Measurements from ENCODE around the gene DNAJB6.

The DNAJB6 gene

DNA sequence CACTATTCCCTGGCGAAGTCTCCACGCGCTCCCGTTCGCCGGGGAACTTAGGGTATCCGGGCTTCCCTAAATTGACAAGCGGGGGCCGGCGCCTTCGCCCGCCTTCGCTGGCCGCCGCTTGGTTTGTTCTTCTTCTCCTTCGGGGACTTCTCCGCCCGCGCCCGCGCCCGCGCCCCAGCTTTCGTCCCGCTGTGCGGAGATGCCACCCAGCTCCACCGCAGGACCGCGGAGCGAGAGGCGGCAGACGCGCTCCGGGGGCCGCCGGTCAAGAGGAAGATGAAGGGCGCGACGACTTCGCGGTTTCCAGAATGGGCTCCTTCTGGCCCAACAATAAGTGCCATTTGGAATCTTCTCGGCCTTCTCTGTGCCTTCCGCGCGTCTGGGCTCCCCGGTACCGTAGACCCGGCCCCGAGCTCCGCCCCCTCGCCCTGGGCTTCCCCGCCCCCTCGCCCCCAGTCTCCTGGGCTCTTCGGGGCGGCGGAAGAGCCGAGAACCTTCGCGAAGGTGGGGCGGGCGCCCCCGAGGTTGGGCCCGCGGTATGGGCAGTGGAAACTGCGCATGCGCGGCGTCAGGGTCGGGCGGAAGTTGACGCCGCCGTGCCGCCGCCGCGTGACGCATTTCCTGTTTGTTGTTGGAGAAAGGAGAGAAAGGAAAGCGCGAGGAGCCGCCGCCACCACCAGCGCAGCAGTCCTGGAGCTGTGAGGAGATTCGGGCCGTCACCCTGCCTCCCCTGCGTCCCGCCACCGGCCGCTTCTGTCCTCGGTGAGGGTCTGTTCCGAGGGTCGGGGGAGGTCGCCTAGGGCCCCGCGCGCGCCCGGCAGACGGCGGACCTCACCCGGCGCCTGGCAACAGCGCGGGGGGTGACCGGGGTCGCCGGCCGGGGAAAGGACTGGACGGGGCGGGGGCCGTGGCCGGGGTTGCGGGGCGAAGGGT, at the start of gene DNAJB6:
Gene DNAJB6 (plus strand): TSS at position 622 of the 933 bp plus-strand sequence. CDS start 21,569 bp downstream, outside the sequence.
- DNase-seq = peak; percentile 98

DNA sequence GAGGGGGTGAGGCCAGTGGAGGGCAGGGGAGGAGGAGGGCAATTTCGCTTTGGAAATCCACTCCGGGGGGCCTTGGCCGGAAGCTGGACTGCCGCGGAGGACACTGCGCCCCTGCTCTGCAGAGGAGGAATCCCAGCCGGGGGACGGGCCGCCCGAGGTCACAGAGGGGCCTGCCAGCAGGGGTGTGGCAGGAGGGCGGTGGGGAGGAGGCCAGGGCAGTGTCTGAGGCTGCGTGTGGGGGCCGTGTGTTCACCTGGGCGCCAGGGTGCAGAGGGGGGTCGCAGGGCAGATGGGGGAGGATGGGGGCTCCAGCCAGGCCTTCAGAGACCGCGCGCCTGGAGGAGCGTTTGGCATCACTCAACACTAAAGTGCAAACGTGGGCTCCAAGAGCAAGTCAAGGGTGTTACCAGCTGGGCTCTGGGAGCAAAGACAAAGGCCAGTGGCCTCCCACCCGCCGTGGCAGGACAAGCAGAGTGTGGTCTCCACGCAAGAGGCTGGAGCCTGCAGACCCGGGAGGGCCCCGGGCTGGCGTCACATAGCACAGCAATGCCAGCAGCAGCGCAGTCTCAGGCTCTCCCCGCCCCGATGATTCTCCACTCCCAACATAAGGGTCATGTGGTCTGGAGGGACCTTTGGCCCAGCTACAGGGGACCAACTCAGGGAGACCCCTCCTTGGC, 45.3 kb upstream of the DNAJB6 start:
- no peak for DNase-seq

DNA sequence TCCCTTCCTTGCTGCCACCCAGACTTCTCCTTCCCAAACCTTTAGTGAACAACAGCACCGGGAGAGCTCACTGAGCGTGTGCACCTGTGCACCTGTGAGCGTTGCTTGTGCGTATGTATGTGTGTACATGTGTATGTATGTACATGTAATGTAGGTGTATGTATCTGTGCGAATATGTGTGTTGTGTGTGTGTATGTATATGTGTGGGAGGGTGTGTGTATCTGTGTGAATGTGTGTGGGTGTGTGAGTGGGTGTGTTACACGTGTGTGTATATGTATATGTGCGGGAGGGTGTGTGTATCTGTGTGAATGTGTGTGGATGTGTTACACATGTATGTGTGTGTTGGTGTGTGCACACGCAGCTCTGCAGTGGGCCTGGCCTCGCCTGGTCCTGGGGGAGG, 44.5 kb upstream of the DNAJB6 start:
- DNase-seq = no peak

DNA sequence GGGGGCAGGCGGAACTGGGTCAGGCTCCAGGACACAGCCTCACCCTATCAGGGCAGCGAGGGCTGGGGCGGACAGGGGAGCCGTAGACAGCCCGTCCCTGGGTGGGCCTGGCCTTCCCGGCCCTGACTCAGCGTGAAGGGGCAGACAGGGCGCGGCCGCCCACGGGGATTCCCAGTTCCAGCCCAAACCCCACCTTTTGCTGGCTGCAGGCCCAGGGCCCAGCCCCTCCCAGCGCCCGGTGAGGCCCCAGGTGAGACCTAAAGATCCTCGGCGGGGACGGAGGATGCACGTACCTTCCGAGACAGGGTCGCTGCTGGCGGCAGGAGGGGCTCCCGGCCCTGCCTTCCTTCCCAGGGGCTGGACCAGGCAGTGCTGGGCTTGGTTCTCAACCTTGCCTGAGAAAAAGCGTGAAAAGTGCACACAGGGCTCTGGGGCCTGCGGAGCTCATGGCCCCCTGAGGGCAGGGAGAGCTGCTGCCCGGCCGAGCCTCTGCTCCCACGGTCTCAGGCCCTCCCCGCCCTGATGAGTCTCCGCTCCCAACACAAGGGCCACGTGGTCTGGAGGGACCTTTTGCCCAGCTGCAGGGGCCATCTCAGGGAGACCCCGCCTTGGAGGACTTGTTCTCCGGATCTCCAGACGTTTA, 43.9 kb upstream of the DNAJB6 start:
- DNase-seq = no peak

DNA sequence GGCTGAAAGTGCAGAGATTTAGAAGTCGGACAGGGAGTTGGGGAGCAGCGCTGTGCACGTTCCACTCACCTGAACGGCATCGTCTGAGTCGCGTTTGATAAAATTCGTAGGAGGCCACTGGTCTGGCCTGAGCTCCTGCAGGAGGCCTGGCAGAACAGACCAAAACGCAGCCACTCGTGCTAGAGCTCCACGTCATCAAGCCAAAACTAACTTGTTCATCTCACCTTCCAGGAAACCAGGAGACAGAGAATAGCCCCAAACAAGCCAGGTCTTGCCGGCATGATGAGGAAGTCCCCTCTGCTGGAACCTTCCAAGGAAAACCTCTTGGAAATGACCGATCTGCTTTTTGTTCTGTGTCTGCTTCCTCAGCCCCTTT, 43.4 kb upstream of the DNAJB6 start:
- DNase-seq = no peak

DNA sequence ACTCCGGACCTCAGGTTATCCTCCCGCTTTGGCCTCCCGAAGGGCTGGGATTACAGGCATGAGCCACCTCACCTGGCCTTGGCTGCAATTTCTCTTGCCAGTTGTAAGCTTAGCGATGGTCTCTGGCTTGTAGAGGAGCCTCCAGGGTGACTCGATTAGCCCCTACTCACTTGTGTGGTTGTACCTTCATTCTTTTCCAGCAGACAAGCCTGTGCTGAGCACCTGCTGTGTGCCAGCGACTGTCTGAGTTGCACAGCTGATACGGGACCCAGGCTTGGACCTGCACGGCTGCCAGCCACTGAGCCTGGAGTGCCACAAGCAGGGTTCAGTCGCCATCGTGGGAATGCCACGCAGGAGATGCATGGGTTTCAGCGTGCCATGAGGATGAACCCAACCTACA, 42.0 kb upstream of the DNAJB6 start:
- no peak for DNase-seq

DNA sequence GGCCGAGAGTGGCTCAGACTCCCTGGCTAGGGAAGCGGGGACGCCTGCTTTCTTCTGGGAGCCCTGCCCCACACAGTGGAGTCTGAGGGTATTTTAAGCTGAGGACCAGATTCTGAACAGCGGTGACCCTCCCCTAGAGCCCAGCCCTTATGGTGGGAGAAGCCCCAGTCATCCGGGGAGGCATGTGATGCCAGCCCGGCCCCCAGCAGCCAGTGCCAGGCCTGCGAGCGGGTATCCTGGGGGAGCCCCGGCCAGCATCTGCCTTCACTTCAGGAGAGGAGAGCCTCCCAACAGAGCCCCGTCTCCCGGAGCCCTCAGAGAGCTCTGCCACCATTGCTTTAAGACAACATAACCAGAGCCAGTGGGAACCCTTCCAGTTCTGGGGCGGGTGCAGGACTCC, 41.5 kb upstream of the DNAJB6 start:
- DNase-seq = no peak

DNA sequence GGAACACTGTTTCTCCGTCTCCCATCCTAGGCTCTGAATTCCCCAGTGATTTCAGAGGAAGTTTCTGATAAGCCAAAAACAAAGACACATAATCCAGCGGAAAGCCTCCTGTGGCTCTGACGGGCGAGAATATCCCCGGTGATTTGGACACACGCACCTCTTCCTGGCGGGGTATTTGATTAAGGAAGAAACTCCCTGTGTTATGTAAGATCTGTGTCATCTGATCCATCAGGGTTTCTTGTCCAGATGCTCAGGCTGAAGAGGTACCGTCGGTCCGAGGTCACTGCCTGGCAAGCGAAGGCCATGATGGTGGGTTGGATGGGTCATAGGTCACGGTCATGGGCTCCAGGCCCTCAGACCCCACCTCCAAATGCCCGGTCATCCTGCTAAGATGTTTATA, 39.6 kb upstream of the DNAJB6 start:
- no peak for DNase-seq

DNA sequence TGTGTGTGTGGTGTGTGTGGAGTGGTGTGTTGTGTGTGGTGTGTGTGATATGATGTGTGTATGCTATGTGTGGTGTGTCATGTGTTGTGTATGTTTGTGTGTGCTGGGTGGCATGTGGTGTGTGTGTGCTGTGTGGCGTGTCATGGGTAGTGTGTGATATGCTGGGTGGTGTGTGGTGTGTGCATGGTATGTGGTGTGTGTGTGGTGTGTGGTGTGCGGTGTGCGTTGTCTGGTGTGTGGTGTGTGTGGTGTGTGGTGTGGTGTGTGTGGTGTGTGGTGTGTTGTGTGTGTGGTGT, 37.5 kb upstream of the DNAJB6 start:
- no peak for DNase-seq

DNA sequence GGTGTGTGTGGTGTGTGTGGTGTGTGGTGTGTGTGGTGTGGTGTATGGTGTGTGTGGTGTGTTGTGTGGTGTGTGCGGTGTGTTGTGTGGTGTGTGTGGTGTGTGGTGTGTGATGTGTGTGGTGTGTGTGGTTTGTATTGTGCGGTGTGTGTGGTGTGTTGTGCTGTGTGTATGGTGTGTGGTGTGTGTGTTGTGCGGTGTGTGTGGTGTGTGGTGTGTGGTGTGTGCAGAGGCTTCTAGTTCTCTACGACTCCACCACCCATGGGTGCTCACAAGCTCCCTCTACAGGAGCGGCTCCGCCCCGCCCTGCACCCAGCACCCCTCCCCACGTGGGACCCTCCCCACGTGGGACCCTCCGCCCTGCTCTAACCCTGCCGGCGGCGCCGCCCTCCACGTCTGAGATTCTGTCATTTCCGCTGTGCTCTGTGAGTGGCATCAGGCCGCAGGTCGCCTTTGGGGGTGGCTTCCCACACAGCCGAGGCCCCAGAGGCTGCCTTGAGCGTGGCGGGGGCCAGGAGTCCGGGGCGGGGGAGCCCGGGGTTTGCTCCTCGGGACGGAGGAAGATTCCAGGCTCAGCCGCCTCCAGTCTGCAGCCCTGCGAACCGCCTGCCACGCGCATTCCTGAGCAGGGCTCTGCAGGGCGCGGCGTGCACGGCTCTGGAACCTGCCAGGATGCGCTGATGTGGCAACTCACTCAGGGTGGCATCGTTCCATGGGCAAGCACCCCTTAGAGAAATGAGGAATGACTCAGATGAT, 37.0 kb upstream of the DNAJB6 start:
- DNase-seq = peak; percentile 40

DNA sequence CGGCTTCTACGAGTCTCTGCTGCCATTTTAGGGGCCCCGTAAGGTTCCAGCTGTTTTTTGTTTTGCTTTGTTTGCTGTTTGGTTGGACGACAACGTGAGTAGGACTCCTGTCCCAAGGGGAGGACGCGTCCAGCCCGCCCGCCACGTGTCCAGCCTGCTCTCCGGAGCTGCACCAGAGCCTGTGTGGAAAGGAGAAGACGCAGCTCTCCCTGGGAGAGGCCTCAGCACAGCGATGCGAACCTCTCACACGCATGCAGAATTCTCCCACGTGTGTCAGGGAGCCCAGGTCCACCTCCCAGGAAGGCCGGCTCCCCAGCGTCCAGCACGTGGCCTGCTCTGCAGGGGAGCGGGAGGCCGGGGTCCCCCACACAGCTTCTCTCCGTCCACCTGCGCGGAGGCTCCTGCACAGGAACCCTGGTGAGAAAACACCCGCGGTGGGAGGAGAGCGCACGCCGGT, 36.4 kb upstream of the DNAJB6 start:
- no peak for DNase-seq

DNA sequence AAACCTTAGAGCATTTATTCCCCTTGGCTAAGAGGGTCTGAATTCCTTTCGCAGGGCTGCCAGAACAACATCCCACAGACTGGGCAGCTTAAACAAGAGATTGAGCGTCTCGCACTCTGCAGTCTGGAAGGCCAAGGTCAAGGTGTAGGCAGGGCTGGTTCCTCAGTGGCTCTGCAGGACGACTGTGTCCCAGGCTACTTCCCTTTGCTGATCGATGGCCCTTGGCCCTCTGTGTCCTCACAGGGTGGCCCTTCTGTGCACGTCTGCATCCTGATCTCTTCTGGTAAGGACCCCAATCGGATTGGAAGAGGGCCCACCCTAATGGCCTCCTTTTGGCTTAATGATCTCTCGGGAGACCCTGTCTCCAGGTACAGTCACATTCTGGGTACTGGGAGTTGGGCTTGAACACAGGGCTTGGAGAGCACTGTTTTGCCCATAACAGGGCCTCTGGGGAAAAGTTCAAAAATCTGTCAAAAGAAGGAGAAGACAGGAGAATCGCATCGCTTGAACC, 35.1 kb upstream of the DNAJB6 start:
- no peak for DNase-seq

DNA sequence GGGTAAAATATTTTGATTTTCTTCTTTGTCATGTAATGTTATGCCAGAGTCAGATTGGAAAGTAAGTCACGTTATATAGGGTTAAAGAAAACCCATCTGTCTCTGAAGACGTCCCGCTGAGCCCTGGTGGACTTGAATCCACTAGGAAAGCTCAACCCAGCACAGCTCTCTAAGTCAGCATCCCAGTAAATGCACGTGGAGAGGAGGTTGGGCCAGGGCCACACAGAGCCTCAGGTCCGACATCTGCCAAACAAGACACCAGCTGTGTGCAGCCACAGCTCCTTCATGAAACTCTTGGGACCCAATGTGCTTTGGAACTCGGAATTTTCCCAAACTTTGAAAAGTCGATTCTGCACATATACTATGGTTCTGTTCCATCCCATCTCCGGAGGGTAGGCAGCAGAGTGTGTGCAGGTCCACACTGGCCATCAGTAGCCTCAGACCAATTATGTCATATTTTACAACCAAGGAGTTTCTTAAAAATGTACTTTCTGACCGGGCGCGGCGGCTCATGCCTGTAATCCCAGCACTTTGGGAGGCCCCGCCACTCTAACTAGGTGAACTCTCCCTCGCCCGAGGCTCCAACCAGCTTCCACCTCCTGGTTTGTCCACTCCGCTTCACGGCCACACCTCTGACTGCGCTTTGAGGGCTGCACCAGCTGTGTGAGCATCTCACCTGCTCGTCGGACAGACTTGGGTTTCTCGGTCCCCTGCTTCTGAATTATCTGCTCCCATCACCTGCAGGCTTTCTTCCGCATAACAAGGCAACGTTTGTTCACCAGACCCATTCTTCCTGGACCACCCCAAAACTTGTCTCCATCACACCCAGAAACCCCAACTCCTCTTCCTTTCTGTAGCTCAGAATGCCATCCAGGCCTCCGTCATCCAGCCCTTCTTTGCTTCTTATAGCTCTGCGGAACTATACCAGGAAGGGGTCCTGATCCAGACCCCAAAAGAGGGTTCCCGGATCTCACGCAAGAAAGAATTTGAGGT, 29.7 kb upstream of the DNAJB6 start:
- DNase-seq = no peak

DNA sequence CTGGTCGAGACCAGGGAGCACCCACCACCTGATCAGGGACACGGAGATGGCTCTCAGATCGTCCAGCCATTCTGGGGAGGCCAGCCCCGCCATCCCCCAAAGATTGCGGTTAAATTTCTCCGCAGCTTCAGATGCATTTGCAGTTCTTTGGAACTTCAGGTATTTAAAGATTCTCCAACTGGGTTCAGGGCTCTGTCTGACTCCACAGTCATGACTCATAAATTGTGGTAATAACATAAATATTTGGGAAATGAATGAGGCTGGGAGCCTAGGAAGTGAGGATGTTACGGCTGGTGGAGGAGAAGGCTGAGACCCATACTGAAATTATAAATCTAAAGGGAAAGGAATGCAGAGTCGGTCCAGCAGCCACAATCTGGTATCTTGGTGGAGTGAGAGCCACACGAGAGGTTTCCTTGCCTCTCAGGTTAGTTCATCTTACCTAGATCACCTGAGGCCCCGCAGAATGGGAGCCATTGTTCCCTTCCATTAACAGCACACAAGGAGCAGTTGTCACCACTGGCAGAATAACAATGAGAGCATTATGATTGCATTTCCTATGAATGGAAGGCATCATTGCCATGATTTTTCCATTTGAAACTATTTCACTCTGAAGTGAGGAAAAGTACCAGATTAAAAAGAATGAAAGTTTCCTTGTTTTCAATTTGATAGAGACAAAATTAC, 26.7 kb upstream of the DNAJB6 start:
- DNase-seq = no peak

DNA sequence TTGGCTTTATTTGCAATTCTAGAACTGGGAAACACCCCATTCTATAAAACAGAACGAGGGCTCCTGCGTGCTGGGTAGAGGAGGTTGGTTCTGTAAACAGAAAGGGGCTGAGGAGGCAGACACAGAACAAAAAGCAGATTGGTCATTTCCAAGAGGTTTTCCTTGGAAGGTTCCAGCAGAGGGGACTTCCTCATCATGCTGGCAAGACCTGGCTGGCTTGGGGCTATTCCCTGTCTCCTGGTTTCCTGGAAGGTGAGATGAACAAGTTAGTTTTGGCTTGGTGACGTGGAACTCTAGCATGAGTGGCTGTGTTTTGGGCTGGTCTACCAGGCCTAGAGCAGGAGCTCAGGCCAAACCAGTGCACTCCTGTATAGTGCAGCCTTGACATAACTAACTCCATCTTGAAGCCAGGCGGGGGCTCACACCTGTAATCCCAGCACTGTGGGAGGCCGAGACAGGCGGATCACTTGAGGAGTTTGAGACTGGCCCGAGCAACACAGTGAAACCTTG, 26.1 kb upstream of the DNAJB6 start:
- no peak for DNase-seq

DNA sequence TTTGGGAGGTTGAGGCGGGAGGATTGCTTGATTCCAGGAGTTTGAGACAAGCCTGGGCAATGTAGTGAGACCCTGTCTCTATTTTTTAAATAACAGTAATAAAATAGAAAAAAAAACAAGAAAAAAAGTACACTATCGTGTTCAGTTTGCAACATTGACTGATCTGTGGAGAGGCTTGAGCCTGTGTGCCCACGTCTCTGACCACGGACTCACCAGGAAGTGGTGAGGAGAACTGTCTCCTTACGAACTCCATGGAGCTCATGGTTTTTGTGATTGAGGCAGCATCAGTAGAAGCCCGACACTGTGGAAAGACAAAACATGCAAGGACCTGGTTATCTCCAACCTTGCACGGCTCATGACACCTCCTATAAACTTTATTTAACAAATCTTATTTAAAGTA, 23.9 kb upstream of the DNAJB6 start:
- no peak for DNase-seq

DNA sequence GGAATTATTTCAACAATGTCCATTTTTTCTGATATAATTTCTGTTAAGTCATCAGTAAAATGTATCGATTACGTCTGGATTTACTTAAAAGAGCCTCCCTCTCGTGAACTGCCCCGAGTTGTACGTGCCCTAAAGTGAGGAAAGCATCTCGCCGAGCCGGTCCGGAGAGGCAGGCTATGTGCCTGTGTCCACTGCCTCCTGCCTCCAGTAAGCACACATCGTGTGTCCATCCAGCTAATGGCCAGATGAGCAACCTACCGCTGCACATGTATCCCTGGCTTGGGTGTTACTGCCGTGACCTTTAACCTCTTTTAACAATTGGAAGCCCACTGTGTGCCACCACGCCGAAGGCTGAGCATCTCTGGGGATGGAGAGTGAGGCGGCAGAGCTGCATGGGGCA, 23.2 kb upstream of the DNAJB6 start:
- DNase-seq = no peak

DNA sequence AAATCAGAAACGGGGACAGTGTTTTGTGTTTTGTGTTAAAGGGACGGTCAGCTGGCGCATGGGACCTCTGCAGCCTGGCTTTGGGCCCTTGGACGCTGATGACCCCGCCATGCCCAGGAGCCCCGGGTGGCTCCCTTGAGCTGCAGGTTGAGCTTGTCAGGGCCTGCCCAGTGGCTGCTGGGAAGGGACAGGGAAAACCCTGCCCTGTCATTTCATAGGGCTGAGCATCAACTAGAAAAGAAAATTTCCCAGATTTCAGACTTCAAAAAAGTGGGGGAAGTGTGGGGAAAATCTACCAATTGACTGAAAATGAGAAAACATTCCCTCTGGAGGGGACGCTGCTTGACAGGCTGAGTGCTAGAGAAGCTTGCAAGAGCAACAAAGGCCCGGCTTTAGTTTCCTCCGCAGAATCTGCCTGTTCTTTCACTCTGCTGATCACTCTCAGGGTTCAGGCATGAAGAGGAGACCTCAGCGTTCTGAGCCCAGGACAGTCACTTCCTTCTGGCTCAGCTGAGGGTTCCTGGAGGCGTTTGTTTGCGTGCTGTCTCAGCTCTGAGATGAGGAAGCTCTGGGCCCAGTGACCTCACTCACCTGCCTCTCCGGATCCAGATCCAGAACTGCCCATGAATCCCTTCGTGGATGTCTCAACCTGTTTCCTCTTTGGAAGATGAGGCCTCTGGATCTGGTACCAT, 18.6 kb upstream of the DNAJB6 start:
- DNase-seq = no peak

DNA sequence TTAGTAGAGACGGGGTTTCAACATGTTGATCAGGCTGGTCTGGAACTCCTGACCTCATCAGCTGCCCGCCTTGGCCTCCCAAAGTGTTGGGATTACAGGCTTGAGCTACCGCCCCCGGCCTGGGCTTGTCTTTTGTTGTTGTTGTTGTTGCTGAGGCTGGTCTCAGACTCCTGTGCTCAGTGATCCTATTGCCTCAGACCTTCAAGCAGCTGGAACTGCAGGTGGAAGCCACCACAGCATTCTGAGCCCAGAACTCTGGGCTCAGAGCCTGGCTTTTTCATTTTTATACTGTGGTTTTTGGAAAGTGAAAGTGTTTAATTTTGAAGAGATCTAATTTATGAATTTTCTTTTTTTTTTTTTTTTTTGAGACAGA, 16.2 kb upstream of the DNAJB6 start:
- DNase-seq = no peak

DNA sequence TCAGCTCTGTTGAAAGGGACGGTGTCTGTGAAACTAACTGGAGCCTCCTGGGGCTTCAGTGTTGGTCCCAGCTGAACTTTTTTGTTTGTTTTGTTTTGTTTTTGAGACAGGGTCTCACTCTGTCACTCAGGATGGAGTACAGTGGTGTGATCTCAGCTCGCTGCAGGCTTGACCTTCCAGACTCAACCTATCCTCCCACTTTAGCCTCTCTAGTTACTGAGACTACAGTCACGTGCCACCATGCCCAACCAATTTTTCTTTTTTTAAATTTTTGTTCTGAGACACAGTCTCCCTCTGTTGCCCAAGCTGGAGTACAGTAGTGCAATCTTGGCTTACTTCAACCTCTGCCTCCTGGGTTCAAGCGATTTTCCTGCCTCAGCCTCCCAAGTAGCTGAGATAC, 13.4 kb upstream of the DNAJB6 start:
- no peak for DNase-seq
